CD4-positive, alpha-beta T cell treated with Interleukin-6 for 4 hours (primary cell): ENCODE results near the gene ZFR2.

Experiments
- DNase-seq: peaks from one replicate; pipeline ENCODE4 v3.0.0-alpha.2; 2020; ENCODE audit warnings: mixed read lengths

ZFR2 gene

DNA sequence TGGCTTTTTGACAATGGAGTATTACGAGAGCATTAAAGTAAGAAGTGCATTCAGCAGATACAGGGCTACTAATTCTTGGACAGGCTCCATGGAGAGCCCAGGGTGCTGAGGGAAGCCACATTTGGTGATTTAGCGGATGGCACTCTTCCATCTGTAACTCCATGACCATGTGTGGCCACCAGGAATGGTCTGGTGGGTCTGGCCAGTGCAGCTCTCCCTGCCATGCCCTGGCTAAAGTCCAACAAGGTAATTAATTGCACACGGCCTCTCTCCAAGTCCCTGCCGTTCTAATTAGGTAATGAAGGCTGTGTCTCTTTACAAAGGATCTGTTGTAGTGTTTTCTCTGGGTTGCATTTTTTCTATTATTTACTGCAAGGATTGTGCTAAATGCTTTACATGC, 4.3 kb upstream of the ZFR2 start:
- no peak for DNase-seq

DNA sequence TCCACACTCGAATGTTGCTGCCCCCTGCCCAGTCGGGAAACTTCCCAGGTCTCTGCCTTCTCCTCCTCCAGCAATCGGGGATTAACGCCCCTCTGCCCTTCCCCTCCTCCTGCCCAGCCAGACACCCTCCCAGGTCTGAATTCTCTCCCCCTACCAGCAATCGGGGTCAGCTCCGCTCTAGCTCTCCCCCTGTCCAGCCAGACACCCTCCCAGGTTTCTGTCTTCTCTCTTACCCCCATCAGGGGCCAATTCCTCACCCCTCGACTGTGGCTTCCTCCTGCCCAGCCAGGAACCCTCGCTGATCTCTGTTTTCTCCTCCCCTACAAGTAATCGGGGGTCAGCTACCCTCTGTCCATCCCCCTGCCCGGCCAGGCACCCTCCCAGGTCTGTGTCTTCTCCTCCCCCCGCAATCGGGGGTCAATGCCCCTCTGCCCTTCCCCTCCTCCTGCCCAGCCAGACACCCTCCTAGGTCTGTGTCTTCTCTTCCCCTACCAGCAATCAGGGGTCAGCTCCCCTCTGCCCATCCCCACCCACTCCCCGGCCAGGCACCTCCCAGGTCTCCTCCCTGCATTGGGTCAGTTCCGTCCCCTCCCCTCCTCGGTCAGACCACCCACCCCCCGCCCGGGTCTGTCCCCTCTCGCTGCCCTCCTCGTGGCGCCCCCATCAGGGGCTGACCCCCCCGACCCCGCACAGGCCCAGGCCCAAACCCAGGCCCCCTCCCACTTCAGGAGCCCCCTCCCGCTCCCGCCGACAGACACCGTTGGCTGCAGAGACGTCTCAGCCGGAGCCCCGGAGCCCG, 668 bp downstream of the ZFR2 start:
- no peak for DNase-seq

DNA sequence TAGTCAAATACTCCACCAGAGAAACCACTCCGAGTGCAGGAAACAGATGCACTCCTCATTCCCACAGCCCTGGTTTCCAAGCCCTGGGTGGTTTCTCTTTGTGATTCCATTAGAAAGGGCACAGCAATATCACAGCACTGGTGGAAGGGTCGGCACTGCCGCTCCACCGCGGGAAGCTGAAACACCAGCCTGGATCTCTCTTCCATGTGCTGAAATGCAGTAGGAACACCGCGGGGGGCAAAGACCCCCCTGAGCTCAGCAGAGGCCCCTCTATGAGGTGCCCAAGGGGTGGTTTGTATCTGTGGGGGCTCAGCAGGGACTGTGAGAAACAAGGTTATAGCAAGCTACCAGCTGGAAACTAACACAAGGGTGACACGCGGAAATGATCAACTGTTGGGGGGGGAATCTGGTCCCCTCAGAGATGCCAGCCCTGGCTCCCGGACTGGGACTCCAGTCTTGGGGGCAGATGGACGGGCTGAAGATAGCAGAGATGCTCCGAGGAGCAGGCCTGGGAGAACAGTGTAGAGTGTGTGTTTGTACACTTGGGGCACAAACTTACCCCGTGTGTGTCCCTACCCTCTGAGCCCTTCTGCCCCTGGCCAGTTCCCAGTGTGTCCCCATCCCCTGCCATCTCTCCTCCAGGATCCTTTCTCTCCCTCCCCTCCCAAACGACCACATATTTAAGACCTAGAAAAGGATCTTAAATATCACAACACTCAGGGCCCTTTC, 1.8 kb downstream of the ZFR2 start:
- DNase-seq, result no peak

DNA sequence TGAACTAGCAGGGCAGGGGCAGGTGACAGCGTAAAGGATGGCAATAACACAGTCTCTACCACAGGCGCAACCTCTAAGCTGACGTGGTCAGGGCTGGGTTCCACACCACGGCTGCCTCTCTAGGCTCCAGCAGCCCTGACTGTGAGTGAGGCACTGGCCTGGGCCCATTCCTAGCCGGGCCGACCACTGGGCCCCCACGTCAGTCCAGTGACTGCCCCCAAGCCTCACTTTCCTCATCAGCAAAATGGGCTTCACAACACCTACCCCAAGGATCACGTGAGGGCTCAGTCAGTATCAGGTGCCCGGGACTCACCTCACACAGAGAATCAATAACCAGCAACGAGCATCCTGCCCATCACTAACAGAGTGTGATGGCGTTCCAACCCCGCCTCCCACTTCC, 5.2 kb downstream of the ZFR2 start:
- DNase-seq, result no peak

DNA sequence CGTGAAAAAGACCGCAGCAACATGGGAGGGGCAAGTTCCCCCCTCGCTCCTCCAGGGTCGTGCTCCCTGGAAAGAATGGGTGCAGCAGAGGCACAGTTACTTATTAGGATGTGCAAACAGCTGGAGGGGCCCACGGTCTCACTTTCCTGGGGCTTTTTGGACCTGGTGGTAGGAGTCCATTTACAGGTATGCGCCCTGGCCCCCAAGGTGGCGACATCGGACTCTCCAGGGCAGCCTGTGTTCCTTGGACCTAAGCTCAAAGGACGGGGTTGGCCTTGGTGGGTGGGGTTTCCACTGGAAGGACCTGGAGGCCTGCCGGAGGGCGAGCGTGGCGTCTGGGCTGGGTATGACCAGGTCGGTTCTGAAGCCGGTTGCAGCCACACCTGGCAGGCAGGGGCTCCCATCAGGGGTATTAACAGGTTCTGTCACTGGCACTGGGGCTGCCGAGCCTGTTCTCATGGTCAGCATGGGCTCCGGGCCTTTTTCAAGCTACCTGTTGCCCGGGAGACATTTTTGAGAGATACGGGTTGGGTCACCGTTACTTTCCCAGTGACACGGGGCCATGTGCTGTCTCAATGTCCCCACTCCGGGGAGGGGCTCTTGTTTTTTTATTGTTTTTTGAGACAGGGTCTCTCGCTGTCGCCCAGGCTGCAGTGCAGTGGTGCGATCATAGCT, 5.9 kb downstream of the ZFR2 start:
- no peak for DNase-seq

DNA sequence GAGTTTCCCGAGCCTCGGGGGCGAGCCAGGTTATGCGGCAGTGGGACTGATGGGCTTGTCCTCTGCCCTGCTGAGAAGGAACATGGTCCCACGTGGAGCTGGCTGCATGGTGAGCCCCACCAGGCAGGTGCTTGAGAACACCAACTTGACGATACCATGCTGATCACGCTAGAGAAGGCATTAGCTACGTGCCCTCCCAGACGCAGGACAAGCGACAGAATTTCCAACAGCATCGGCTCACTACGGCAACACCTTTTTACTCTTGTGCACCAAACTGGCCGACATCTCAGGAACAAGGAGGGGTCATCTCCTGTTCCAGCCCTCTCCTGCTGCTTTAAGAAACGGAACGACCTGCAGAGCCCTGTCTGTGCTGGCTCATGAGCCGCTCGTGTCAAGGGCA, 8.3 kb downstream of the ZFR2 start:
- DNase-seq, result no peak

DNA sequence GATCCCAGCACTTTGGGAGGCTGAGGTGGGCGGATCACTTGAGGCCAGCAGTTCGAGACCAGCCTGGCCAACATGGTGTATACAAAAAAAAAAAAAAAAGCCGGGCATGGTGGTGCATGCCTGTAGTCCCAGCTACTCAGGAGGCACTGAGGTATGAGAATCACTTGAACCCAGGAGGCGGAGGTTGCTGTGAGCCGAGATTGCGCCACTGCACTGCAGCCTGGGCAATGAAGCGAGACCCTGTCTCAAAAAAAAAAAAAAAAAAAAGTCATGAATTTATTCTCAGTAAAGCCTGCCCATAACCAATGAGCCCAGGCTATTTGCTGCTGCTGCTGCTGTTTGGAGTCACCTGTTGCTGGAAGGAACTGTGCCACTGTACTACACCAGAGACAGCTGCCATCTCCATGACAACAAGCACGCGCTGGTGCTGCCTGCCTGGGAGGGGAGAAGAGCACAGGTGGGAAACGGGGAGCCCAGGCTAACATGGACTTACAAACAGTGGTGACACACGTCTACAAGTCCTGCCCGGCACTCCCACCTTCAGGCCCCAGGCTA, 11.3 kb downstream of the ZFR2 start:
- no peak for DNase-seq

DNA sequence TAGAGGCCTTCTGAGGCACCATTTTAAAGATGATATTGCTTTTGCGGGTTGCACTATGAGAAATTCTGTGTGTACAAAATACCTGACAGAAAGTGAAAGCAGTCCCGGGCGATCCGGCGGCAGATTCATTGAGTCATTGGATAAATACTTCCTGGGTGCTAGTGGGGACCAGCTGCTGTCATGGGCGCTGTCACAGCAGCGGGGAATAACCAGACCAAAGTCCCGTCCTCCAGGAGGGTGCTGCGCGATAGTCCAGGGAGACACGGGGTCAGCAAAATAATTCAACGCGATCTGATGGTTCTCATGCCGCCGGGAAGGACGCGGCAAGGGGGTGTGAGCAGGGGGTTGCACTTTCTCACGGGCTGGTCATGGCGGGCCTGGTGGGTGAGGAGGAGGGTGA, 13.5 kb downstream of the ZFR2 start:
- DNase-seq, result no peak

DNA sequence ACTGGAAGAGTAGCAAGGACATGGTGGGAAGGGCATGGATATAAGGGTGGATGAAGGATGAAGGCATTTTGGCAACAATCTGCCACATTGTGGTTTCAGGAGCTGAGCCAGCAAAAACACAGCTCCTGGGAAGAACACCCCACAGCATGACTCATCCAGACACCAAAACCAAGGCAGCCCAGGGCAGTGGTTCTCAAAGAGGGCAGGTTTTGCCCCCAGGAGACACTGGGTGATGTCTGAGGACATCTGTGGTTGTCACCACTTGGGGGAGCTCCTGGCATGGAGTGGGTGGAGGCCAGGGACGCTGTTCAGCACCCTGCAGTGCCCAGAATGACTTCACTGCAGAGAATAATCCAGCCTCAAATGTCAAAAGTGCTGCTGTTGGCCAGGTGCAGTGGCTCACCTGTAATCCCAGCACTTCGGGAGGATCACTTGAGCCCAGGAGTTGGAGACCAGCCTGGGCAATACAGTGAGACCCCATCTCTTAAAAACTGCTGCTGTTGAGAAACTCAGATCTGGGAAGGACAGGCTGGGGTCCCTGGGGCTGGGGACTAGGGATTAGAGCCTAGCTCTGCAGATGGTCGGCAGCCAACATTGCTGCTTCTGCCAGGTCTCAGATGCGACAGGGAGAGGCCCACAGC, 16.1 kb downstream of the ZFR2 start:
- peak; percentile 43 for DNase-seq

DNA sequence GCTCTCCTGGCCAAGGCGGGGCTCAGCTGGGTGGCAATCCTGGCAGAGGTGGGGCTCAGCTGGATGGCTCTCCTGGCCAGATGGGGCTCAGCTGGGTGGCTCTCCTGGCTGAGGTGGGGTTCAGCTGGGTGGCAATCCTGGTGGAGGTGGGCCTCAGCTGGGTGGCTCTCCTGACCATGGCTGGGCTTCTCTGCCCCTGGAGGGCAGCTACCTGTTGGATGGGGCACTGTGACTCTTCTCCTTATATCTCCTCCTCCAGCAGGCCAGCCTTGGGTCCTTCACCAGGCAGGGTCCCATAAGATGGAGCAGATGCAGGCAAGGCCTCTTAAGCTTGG, 16.7 kb downstream of the ZFR2 start:
- no peak for DNase-seq

DNA sequence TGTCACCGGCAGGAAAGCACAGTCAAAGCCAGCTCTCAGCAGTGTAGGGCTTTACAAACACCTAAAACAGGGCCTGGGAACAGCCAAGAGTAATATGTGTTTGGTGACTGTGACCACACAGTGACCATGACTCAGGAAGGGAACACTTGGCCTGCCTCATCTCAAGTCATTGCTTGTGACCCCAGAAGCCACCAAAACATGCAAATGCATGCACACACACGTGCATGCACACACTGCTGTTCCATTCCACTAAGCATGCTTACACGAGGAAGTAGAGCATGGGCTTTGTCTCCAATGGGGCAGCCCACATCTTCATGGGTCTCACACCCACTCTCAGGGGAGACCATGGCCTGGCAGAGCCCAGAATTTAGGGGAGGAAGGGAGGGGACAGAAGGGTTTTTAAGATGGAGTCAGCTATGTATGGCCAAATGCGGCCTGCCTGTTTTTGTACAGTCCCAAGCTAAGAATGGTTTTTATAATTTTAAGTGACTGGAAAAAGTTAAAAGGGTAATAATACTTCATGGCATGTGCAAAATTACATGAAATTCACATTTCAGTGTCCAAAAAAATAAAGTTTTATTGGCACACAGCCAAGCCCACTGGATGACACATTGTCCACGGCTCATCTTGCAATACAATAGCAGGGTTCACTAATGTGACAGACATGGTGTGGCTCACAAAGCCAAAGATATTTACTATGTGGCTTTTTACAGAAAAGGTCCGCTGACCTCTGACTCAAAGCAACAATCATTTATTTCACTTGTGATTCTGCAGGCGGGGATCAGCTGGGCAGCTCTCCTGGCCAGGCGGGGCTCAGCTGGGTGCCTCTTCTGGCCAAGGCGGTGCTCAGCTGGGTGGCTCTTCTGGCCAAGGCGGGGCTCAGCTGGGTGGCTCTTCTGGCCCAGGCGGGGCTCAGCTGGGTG, 17.3 kb downstream of the ZFR2 start:
- DNase-seq, result no peak

DNA sequence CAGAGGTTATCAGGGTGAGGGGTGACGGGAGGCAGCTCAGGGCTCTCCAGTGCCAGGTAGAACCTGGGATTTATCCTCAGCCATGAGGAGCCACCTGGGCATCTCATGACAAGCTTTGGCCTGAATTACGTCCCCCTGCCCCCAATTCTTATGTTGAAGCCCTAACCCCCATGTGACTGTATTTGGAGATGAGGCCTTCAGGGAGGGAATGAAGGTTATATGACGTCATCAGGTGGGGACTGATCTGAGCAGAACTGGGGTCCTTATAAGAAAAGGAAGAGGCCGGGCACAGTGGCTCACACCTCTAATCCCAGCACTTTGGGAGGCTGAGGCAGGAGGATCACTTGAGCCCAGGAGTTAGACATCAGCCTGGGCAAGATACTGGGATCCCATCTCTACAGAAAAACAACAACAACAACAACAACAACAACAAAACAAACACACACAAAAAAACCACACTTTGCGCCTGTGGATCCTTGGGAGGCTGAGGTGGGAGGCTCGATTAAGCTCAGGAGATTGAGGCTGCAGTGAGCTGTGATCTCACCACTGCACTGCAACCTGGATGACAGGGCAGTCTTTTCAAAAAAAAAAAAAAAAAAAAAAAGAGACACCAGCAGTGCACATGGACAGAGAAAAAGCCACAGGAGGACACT, 18.4 kb downstream of the ZFR2 start:
- DNase-seq, result no peak

DNA sequence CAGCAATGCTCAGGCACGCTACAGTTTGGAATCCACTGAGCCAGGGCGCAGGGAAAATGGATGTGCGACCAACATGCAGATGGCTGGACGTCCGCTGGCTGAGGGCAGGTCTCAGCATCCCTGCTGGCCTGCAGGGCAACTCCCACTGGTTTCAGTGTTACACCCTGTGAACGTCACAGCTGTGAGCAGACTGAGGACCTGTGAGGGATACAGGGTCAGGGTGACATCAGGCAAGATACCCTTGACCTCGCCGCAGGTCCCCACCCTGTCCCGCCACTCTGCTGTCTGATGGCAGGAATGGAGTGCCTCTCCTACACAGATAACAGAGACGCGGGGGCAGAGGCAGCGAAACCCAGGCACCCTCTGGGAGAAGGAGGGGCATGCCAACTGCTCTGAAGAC, 19.1 kb downstream of the ZFR2 start:
- no peak for DNase-seq

DNA sequence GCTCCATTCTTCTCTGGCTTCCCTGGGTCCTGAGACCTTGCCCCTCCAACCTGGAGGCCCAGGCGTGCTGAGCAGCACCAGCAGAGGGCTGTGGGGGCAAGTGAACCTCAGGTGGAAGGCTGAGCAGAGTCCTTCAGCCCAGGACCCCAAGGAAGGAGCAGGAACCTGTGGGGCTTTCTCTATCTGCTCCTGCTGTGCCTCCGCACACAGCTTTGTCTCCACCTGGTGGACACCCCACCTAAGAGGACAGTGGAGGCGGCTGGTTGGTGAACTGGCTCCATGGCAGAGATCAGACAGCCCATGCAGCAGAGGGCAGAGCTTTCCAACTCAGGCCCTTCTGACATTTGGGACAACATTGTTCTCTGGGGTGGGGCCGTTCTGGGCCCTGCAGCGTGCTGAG, 19.7 kb downstream of the ZFR2 start:
- peak; percentile 40 for DNase-seq

DNA sequence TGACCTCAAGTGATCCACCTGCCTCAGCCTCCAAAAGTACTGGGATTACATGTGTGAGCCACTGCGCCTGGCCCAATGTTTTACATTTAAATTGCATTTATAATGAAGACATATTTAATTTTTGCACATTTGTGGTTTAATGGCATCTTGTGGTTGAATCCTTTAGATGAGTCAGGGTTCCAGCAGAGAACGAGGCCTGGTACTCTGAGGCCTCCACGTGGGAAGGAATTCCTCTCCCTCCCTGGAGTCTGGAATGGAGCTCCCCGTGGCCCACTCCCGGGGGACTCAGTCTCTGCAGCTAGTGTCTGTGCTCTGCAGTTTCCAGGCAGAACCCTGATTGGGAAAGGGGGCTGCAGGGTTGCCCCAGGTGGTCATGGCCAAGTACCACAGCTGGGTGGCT, 24.2 kb downstream of the ZFR2 start:
- DNase-seq, result no peak

DNA sequence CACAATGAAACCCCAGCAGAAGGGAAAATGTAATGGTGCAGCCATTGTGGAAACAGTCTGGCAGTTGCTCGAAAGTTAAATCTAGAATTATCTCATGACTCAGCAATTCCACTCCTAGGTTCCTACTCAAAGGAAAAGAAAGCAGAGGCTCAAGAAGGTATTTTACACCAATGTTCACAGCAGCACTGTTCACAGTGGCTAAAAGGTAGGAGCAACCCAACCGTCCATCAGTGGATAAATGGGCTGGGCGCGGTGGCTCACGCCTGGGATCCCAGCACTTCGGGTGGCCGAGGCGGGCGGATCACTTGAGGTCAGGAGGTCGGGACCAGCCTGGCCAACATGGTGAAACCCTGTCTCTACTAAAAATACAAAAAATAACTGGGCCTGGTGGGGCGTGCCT, 25.9 kb downstream of the ZFR2 start:
- DNase-seq, result no peak

DNA sequence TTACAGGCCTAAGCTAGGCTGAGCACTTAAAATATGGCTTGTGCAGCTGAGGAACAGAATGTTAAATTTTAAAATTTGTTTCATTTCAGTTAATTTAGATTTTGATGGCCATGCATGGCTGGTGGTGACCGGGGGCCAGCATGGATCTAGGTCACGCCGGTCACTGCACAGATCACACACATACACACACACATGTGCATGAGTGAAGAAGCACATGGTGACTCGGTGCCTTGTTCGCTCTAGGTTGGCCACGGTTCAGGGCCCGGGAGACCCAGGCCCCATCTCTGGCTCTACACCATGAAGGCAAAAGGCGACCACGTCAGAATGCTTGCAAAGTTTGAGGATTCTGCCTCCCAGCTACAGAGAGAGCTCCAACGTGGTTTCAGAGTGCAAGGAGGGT, 28.0 kb downstream of the ZFR2 start:
- no peak for DNase-seq

DNA sequence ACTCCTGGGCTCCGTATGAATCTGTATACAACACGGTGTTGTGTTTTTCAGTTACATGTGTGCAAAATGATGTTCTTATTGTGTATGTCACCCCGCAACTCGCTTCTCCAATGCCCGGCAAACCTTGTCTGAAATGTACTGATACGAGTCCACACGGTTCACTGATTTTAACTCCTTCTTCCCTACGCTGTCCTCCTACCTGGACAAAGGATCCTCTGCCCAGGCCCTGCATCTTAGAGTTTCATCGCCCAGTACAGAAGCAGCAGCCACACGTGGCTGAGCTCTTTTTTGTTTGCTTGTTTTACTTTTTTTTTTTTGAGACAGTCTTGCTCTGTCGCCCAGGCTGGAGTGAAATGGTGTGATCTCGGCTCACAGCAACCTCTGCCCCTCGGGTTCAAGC, 28.9 kb downstream of the ZFR2 start:
- no peak for DNase-seq

DNA sequence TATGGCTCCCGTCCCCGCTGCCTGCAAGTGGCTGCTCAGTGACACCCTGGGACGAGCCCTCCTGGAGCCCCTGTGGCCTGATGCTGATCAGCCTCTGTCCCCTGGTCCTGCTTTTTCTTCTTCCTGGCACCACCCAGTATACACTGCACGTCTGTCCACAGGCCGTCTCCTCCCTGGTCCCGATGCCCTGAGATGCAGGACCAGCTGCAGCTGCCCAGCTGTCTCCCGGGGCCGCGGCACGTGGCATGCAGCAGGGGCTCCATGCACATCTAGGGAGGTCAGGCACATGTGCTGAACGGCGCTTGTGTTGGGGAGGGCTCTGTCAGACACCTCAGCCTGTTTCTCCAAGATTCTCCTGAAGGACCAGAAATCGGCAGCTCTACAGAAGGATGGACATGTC, 30.2 kb downstream of the ZFR2 start:
- no peak for DNase-seq

DNA sequence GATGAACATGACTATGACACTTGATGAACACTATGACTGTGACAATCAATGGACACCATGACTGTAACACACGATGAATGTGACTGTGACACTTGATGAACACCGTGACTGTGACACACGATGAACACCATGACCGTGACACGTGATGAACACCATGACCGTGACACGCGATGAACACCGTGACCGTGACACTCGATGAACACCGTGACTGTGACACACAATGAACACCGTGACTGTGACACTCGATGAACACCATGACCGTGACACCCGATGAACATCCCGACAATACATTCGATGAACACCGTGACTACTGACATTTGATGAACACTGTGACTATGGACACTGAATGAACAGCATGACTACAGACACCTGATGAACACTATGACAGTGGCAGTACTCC, 30.9 kb downstream of the ZFR2 start:
- DNase-seq, result no peak

DNA sequence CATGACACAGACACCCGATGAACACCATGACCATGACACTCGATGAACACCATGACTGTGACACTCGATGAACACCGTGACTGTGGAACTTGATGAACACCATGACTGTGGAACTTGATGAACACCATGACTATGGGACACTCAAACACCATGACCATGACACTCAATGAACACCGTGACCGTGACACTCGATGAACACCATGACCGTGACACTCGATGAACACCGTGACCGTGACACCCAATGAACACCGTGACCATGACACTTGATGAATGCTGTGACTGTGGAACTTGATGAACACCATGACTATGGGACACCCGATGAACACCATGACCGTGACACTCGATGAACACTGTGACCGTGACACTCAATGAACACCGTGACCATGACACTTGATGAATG, 31.5 kb downstream of the ZFR2 start:
- DNase-seq, result no peak

DNA sequence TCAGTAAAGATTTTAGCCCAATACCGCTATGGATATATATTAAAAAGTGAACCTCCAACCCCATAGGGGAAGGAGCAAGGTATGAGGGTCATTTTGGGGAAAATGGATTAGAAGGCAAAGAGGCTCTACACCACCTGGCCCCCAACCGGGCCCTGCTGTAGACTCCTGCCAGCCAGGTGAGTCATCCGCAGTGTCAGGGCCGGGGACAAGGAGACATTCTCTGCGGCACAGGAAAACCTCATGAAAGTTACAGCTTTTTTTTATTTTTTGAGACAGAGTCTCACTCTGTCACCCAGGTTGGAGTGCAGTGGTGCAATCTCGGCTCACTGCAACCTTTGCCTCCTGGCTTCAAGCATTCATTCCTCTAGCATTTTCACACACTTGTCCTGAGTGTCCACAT, 32.0 kb downstream of the ZFR2 start:
- peak; percentile 37 for DNase-seq
